HepG2 (cell line): Measurements from ENCODE around the gene SLC36A2. TPM values are rescaled to one million over a fixed set of nuclear protein-coding genes. Genes with fewer than 3 reads are reported as not detected.

Experiments
- ATAC-seq: fragments of 200-7000 bp; cut with Tn5 transposase; 3 replicates; pipeline ENCODE4 v1.9.1; 2020; ENCODE audit warnings: mild to moderate bottlenecking, moderate library complexity
- BruUV-seq: library from RNA; stranded (reverse); fragments of 400-500 nt; replicated peaks from 2 replicates; lab custom pipeline; 2021; lab: Mats Ljungman, UMichigan
- CTCF ChIA-PET: fragments of 300-600 bp; formaldehyde crosslinking; extraction: SDS; loops from one replicate; lab custom pipeline; 2021; ENCODE audit warnings: low total read pairs, inconsistent platforms, low intra/inter-chr PET ratio; lab: Yijun Ruan, JAX
- POLR2A ChIA-PET: fragments of 350-600 bp; sonication (Branson Sonifier 250); formaldehyde crosslinking; loops from one replicate; lab custom pipeline; 2020; ENCODE audit warnings: antibody characterized with exemption, inconsistent platforms; lab: Yijun Ruan, JAX
- DNase-seq: peaks from one replicate; pipeline ENCODE4 v3.0.0-alpha.2; 2015; ENCODE audit warnings: low spot score
- FAIRE-seq: peaks from 3 replicates; lab custom pipeline; 2011; peaks lifted over from hg19 to GRCh38; lab: Jason Lieb, UNC
- H2AFZ ChIP-seq: one replicate; pipeline ENCODE4 v1.6.1; 2011; ENCODE audit warnings: low read length, inconsistent platforms
- H3K27ac ChIP-seq: fragments of 300-600 bp; 3 replicates; pipeline ENCODE4 v1.8.0; 2011; ENCODE audit warnings: mixed run types, mild to moderate bottlenecking, mixed read lengths, low read length, inconsistent platforms; ENCODE audit not compliant: insufficient read depth; ENCODE audit errors: extremely low read length
- H3K27me3 ChIP-seq, 2 experiments: fragments of 200-600 bp in 1 of 2; 2 replicates in 1 of 2; 3 replicates in 1 of 2; pipeline versions ENCODE4 v1.6.0 to v1.8.0; 2011; ENCODE audit warnings: low read length in 2 of 2, mild to moderate bottlenecking in 2 of 2, moderate library complexity in 2 of 2, inconsistent platforms in 1 of 2; ENCODE audit not compliant: insufficient read depth in 2 of 2, control insufficient read depth in 1 of 2
- H3K36me3 ChIP-seq, 2 experiments: fragments of 200-600 bp in 1 of 2; replicated peaks in 1 of 2; 2 replicates in 1 of 2; 3 replicates in 1 of 2; pipeline versions ENCODE4 v1.5.1 to v1.8.0; 2011; ENCODE audit warnings: low read length in 2 of 2, inconsistent platforms in 1 of 2; ENCODE audit not compliant: insufficient read depth in 2 of 2, control insufficient read depth in 1 of 2
- H3K4me1 ChIP-seq: 2 replicates; pipeline ENCODE4 v1.5.1; 2012; ENCODE audit warnings: low read length, inconsistent platforms; ENCODE audit not compliant: insufficient read depth
- H3K4me2 ChIP-seq: 2 replicates; pipeline ENCODE4 v1.6.0; 2011; ENCODE audit warnings: low read depth, low read length, inconsistent platforms
- H3K4me3 ChIP-seq, 3 experiments: fragments of 200-600 bp in 1 of 3; sonication (generic), shearing (Covaris generic) in 1 of 3; replicated peaks in 1 of 3; 2 replicates each; pipeline ENCODE4 v1.5.1; 2011 to 2016; ENCODE audit warnings: low read length in 3 of 3, inconsistent platforms in 2 of 3, low read depth in 2 of 3, mild to moderate bottlenecking in 2 of 3, control low read depth in 1 of 3, mixed read lengths in 1 of 3; ENCODE audit not compliant: insufficient read depth in 1 of 3
- H3K79me2 ChIP-seq: one replicate; pipeline ENCODE4 v1.6.1; 2011; ENCODE audit warnings: low read length, inconsistent platforms; ENCODE audit not compliant: insufficient read depth
- H3K9ac ChIP-seq: 2 replicates; pipeline ENCODE4 v1.6.0; 2011; ENCODE audit warnings: mild to moderate bottlenecking, low read depth, low read length, inconsistent platforms; ENCODE audit not compliant: insufficient read depth
- H3K9me3 ChIP-seq: 2 replicates; pipeline ENCODE4 v1.5.1; 2012; ENCODE audit warnings: mild to moderate bottlenecking, low read length
- H4K20me1 ChIP-seq: 2 replicates; pipeline ENCODE4 v1.6.0; 2011; ENCODE audit warnings: inconsistent platforms, mild to moderate bottlenecking, low read length, moderate library complexity; ENCODE audit not compliant: insufficient read depth
- GLI4 ChIP-seq: sonication (generic); formaldehyde crosslinking; IDR thresholded peaks from 2 replicates; pipeline ENCODE4 v1.5.1; 2020; ENCODE audit warnings: missing genetic modification reagents, mild to moderate bottlenecking, moderate library complexity, borderline replicate concordance
- MAZ ChIP-seq, 2 experiments: sonication (generic) in 1 of 2; formaldehyde crosslinking in 1 of 2; IDR thresholded peaks; 2 replicates each; pipeline versions ENCODE4 v1.5.0 to v1.6.1; 2012 to 2020; ENCODE audit warnings: low read depth in 2 of 2, mild to moderate bottlenecking in 2 of 2, borderline replicate concordance in 1 of 2, improper control_type of control experiment in 1 of 2, low read length in 1 of 2, missing genetic modification reagents in 1 of 2, moderate library complexity in 1 of 2
- NKX3-1 ChIP-seq: sonication (generic); formaldehyde crosslinking; IDR thresholded peaks from 2 replicates; pipeline ENCODE4 v1.5.0; 2020; ENCODE audit warnings: missing genetic modification reagents
- SRF ChIP-seq: IDR thresholded peaks from 2 replicates; pipeline ENCODE4 v1.6.1; 2011; ENCODE audit warnings: mild to moderate bottlenecking, low read depth, low read length, moderate library complexity
- ZNF225 ChIP-seq: sonication (generic); formaldehyde crosslinking; IDR thresholded peaks from 2 replicates; pipeline ENCODE4 v1.4.0; 2020; ENCODE audit warnings: mild to moderate bottlenecking, missing genetic modification reagents
- ZNF329 ChIP-seq: sonication (generic); formaldehyde crosslinking; IDR thresholded peaks from 2 replicates; pipeline ENCODE4 v1.9.0; 2021; ENCODE audit warnings: low read depth, mild to moderate bottlenecking, missing genetic modification reagents
- WGBS: methylation state at CpG from one replicate; pipeline ENCODE4 v1.1.6; 2017; ENCODE audit warnings: low lambda C conversion rate; 5-methylcytosine and 5-hydroxymethylcytosine counted together
- in situ Hi-C: cut with HindIII; loops from 2 replicates; pipeline ENCODE4 v1.10.0; 2017; ENCODE audit warnings: low pct_unique_long_range_greater_than_20kb; ENCODE audit not compliant: extremely low pct_ligation_motif_present
- intact Hi-C: fragments of 100-400 bp; cut with micrococcal nuclease; formaldehyde crosslinking; loops from one replicate; pipeline ENCODE4 v1.10.0; 2022; ENCODE audit not compliant: unreplicated experiment
- polyA plus RNA-seq, 8 experiments: library from polyadenylated mRNA; depleted of rRNA in 3 of 8; stranded (reverse) in 7 of 8; unstranded in 1 of 8; fragments of >200 nt; fragmentation: Illumina TruSeq in 4 of 8; extraction: Trizol in 4 of 8; gene quantifications; 2 replicates each; pipeline versions ENCODE4 v1.2.1 to v1.2.3, GENCODE V29; 2011 to 2016; ENCODE audit warnings: low read depth in 4 of 8, missing spikeins in 1 of 8, mixed read lengths in 1 of 8; ENCODE audit not compliant: insufficient read depth in 1 of 8
- total RNA-seq, 5 experiments: library from RNA; depleted of rRNA; stranded (reverse); fragments of >200 nt; fragmentation: Illumina TruSeq; extraction: Trizol; gene quantifications; 2 replicates each; pipeline ENCODE4 v1.2.3, GENCODE V29; 2016; ENCODE audit warnings: low read depth in 1 of 5
- TF ChIP-seq, protein P1 (sequence below): sonication (generic); formaldehyde crosslinking; IDR thresholded peaks from 2 replicates; pipeline ENCODE4 v1.4.0; 2020; ENCODE audit warnings: mild to moderate bottlenecking, missing genetic modification reagents, borderline replicate concordance

Gene SLC36A2
- total and polyA plus RNA-seq, 2 of the 13 experiments (the other 11 are each of a cell fraction or from before 2014, with no cell fraction given): 0.03 TPM; not detected in 1

DNA sequence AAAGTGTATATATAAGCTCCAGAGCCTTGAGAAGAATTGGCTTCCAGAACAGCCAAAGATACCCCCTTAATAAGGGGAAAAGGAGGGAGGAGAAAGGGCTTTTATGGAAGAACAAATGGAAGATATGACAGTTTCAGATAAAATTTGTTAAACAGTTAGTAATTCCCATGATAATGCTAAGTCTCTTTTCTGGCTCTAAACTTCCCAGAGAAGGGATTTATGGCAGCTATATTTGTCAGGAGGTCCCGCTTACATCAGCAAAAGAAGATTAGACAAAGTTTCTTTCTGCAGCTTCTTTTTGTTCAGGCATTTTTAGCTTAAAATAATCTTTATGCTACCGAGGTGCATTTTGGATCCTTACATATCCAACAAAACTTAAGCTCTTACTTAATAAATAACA lies 29.5 kb downstream of the SLC36A2 start:
- no peaks in the 10 kb centered on the region for H3K9me3 ChIP-seq
- in situ Hi-C loops (no loop called here), intact Hi-C loops (no loop called here)
- H3K4me3 ChIP-seq: no peak overlapping the region
- ChIA-PET CTCF (no interaction called here), POLR2A (no interaction called here)
- no peak for ATAC-seq
- no peaks in the 10 kb centered on the region for H3K27me3 ChIP-seq
- H3K4me1 ChIP-seq: no peaks in the 10 kb centered on the region
- H3K36me3 ChIP-seq: no peaks in the 10 kb centered on the region
- H3K27ac ChIP-seq: no peak overlapping the region
- no peak for DNase-seq
- no peak overlapping the region for H2AFZ ChIP-seq
- 45% methylated on average over 2 of the region's 2 CpGs for WGBS
- no TSS peak for BruUV-seq
- no peak overlapping the region for H3K4me2 ChIP-seq
- H3K79me2 ChIP-seq: no peaks in the 10 kb centered on the region
- H3K9ac ChIP-seq: no peak overlapping the region
- no peak for FAIRE-seq
- TF ChIP-seq, protein P1, sequence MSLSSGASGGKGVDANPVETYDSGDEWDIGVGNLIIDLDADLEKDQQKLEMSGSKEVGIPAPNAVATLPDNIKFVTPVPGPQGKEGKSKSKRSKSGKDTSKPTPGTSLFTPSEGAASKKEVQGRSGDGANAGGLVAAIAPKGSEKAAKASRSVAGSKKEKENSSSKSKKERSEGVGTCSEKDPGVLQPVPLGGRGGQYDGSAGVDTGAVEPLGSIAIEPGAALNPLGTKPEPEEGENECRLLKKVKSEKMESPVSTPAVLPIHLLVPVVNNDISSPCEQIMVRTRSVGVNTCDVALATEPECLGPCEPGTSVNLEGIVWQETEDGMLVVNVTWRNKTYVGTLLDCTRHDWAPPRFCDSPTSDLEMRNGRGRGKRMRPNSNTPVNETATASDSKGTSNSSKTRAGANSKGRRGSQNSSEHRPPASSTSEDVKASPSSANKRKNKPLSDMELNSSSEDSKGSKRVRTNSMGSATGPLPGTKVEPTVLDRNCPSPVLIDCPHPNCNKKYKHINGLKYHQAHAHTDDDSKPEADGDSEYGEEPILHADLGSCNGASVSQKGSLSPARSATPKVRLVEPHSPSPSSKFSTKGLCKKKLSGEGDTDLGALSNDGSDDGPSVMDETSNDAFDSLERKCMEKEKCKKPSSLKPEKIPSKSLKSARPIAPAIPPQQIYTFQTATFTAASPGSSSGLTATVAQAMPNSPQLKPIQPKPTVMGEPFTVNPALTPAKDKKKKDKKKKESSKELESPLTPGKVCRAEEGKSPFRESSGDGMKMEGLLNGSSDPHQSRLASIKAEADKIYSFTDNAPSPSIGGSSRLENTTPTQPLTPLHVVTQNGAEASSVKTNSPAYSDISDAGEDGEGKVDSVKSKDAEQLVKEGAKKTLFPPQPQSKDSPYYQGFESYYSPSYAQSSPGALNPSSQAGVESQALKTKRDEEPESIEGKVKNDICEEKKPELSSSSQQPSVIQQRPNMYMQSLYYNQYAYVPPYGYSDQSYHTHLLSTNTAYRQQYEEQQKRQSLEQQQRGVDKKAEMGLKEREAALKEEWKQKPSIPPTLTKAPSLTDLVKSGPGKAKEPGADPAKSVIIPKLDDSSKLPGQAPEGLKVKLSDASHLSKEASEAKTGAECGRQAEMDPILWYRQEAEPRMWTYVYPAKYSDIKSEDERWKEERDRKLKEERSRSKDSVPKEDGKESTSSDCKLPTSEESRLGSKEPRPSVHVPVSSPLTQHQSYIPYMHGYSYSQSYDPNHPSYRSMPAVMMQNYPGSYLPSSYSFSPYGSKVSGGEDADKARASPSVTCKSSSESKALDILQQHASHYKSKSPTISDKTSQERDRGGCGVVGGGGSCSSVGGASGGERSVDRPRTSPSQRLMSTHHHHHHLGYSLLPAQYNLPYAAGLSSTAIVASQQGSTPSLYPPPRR (CRISPR knock-in tag): no peak
- no peak for TF ChIP-seq MAZ (IDR thresholded peaks at IDR 0.05; ENCODE audit: borderline replicate concordance, low read depth, low read length)
- TF ChIP-seq MAZ (CRISPR knock-in tag; IDR thresholded peaks at IDR 0.05; ENCODE audit: low read depth): no peak
- TF ChIP-seq NKX3-1 (CRISPR knock-in tag): no peak
- no peak for TF ChIP-seq ZNF225
- TF ChIP-seq SRF: no peak
- TF ChIP-seq ZNF329: no peak
- no peak for TF ChIP-seq GLI4 (CRISPR knock-in tag)
- H4K20me1 ChIP-seq: no peaks in the 10 kb centered on the region
